ENCODE results near the gene KMT2B. TPM values are rescaled to one million over a fixed set of nuclear protein-coding genes. Genes with fewer than 3 reads are reported as not detected.

Gene KMT2B
- total RNA-seq, 6 experiments from 2014 or later, result 10.5 to 23.1 (median 15.0) TPM

DNA sequence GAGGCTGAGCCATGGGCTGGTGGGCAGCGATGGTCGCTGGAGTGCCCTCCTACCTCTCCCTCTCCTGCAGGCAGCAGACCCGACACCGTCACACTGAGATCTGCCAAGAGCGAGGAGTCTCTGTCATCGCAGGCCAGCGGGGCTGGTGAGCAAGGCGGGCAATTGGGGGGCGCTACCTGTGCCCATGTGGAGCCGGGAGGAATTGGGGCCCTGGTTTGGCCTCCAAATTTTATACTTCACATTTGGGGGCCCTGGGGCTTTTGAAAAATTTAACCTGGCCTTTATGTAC lies 67.5 kb downstream of the KMT2B start:
- no peaks in the 10 kb centered on the region for H3K36me3 ChIP-seq
- intact Hi-C loops (cut with DNase I), result no loop called here
- no CpG with 5 or more reads among the region's 10 CpGs for whole genome bisulfite sequencing (ENCODE audit: insufficient coverage, low coverage, low lambda C conversion rate, missing lambda C conversion rate)
- no peaks in the 10 kb centered on the region for H3K27me3 ChIP-seq
- H3K4me1 ChIP-seq, result no peaks in the 10 kb centered on the region
- DNase-seq (no peak), ATAC-seq (no peak)
- TF ChIP-seq POLR2A (IDR thresholded peaks at IDR 0.05), result no peak
- TF ChIP-seq, protein P1, sequence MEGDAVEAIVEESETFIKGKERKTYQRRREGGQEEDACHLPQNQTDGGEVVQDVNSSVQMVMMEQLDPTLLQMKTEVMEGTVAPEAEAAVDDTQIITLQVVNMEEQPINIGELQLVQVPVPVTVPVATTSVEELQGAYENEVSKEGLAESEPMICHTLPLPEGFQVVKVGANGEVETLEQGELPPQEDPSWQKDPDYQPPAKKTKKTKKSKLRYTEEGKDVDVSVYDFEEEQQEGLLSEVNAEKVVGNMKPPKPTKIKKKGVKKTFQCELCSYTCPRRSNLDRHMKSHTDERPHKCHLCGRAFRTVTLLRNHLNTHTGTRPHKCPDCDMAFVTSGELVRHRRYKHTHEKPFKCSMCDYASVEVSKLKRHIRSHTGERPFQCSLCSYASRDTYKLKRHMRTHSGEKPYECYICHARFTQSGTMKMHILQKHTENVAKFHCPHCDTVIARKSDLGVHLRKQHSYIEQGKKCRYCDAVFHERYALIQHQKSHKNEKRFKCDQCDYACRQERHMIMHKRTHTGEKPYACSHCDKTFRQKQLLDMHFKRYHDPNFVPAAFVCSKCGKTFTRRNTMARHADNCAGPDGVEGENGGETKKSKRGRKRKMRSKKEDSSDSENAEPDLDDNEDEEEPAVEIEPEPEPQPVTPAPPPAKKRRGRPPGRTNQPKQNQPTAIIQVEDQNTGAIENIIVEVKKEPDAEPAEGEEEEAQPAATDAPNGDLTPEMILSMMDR (IDR thresholded peaks at IDR 0.05), result no peak
- no peak overlapping the region for H3K27ac ChIP-seq
- H3K4me3 ChIP-seq, result no peak overlapping the region
- no peaks in the 10 kb centered on the region for H3K9me3 ChIP-seq

DNA sequence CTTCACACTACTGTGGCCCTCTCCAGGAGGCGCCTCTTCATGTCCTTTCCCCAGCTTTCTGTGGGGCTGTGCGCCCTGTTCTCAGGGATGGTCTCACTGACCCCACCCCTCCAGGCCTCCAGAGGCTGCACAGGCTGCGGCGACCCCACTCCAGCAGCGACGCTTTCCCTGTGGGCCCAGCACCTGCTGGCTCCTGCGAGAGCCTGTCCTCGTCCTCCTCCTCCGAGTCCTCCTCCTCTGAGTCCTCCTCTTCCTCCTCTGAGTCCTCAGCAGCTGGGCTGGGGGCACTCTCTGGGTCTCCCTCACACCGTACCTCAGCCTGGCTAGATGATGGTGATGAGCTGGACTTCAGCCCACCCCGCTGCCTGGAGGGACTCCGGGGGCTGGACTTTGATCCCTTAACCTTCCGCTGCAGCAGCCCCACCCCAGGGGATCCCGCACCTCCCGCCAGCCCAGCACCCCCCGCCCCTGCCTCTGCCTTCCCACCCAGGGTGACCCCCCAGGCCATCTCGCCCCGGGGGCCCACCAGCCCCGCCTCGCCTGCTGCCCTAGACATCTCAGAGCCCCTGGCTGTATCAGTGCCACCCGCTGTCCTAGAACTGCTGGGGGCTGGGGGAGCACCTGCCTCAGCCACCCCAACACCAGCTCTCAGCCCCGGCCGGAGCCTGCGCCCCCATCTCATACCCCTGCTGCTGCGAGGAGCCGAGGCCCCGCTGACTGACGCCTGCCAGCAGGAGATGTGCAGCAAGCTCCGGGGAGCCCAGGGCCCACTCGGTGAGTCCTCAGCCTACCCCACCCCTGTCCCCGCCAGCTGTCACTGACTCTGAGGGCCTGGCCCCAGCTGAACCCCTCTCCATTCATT lies 68.7 kb downstream of the KMT2B start:
- DNase-seq (peak in 1 of 3 donors; percentile 43), ATAC-seq (no peak)
- WGBS (ENCODE audit: insufficient coverage, low coverage, low lambda C conversion rate, missing lambda C conversion rate), result 73% methylated on average over 9 of the region's 31 CpGs
- intact Hi-C loops (cut with DNase I), result no loop called here
- no peak for TF ChIP-seq POLR2A (IDR thresholded peaks at IDR 0.05)
- TF ChIP-seq, protein P1 (IDR thresholded peaks at IDR 0.05), result no peak
- H3K27me3 ChIP-seq, result no peaks in the 10 kb centered on the region
- H3K36me3 ChIP-seq, result no peaks in the 10 kb centered on the region
- H3K9me3 ChIP-seq, result no peaks in the 10 kb centered on the region
- H3K4me1 ChIP-seq, result peaks cover 0 to 1% (median 0%) of the 10 kb centered on the region in 4 donors
- no peak overlapping the region for H3K27ac ChIP-seq
- no peak overlapping the region for H3K4me3 ChIP-seq

DNA sequence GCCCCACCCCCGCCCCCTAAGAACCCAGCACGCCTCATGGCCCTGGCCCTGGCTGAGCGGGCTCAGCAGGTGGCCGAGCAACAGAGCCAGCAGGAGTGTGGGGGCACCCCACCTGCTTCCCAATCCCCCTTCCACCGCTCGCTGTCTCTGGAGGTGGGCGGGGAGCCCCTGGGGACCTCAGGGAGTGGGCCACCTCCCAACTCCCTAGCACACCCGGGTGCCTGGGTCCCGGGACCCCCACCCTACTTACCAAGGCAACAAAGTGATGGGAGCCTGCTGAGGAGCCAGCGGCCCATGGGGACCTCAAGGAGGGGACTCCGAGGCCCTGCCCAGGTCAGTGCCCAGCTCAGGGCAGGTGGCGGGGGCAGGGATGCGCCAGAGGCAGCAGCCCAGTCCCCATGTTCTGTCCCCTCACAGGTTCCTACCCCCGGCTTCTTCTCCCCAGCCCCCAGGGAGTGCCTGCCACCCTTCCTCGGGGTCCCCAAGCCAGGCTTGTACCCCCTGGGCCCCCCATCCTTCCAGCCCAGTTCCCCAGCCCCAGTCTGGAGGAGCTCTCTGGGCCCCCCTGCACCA lies 69.5 kb downstream of the KMT2B start:
- intact Hi-C loops (cut with DNase I), result no loop called here
- Histone ChIP-seq H3K27me3 (no peaks in the 10 kb centered on the region), H3K4me1 (peaks cover 0 to 4% (median 0%) of the 10 kb centered on the region in 4 donors), H3K9me3 (no peaks in the 10 kb centered on the region), H3K36me3 (no peaks in the 10 kb centered on the region), H3K27ac (no peak overlapping the region), H3K4me3 (no peak overlapping the region)
- no CpG with 5 or more reads among the region's 15 CpGs for WGBS (ENCODE audit: insufficient coverage, low coverage, low lambda C conversion rate, missing lambda C conversion rate)
- TF ChIP-seq, protein P1 (IDR thresholded peaks at IDR 0.05), result no peak
- TF ChIP-seq POLR2A (IDR thresholded peaks at IDR 0.05), result no peak
- DNase-seq (no peak), ATAC-seq (no peak)

Other genes starting within 250 kb of the KMT2B start
- gene KRTDAP, start 227.5 kb upstream of the KMT2B start, total RNA-seq, result not detected
- gene DMKN, start 204.4 kb upstream of the KMT2B start, total RNA-seq, result 1 to 10 TPM; 1.0 to 4.0 (median 2.0) TPM
- gene SBSN, start 189.7 kb upstream of the KMT2B start, total RNA-seq, result under 1 TPM in 1 of 6 experiments, not detected in 5; 0.24 TPM
- gene GAPDHS, start 184.5 kb upstream of the KMT2B start, total RNA-seq, result not detected
- 10 to 100 TPM; 29.4 to 65.7 (median 36.2) TPM for gene TMEM147, start 172.4 kb upstream of the KMT2B start, total RNA-seq
- under 1 TPM in 1 of 6 experiments, not detected in 5; 0.06 TPM for gene ATP4A, start 154.3 kb upstream of the KMT2B start, total RNA-seq
- gene PMIS2, start 131.8 kb upstream of the KMT2B start, total RNA-seq, result not detected
- gene HAUS5, start 105.3 kb upstream of the KMT2B start, total RNA-seq, result 1 to 10 TPM; 3.7 to 6.1 (median 4.4) TPM
- gene RBM42, start 89.0 kb upstream of the KMT2B start, total RNA-seq, result 10 to 100 TPM; 27.8 to 46.5 (median 31.0) TPM
- 1 to 10 TPM in 1 of 6 experiments, under 1 TPM in 3, not detected in 2; 0.38 to 1.2 (median 0.57) TPM for gene ETV2, start 76.3 kb upstream of the KMT2B start, total RNA-seq
- 100 to 1,000 TPM; 189 to 697 (median 228) TPM for gene COX6B1, start 69.7 kb upstream of the KMT2B start, total RNA-seq
- gene UPK1A, start 51.5 kb upstream of the KMT2B start, total RNA-seq, result under 1 TPM in 1 of 6 experiments, not detected in 5; 0.27 TPM
- gene ZBTB32, start 13.4 kb upstream of the KMT2B start, total RNA-seq, result under 1 TPM in 1 of 6 experiments, not detected in 5; 0.15 TPM
- 10 to 100 TPM; 16.3 to 58.9 (median 29.3) TPM for gene IGFLR1, start 24.4 kb downstream of the KMT2B start, total RNA-seq
- 10 to 100 TPM; 11.3 to 19.9 (median 17.5) TPM for gene U2AF1L4, start 27.4 kb downstream of the KMT2B start, total RNA-seq
- gene PSENEN, start 27.6 kb downstream of the KMT2B start, total RNA-seq, result 10 to 100 TPM; 24.2 to 42.9 (median 35.8) TPM
- 1 to 10 TPM; 3.2 to 8.2 (median 4.9) TPM for gene LIN37, start 30.6 kb downstream of the KMT2B start, total RNA-seq
- gene HSPB6, start 39.0 kb downstream of the KMT2B start, total RNA-seq, result 1 to 10 TPM; 2.6 to 6.0 (median 4.5) TPM
- gene PROSER3, start 40.2 kb downstream of the KMT2B start, total RNA-seq, result 1 to 10 TPM; 3.9 to 5.5 (median 4.7) TPM
- gene ARHGAP33, start 57.6 kb downstream of the KMT2B start, total RNA-seq, result 1 to 10 TPM in 5 of 6 experiments, under 1 TPM in 1; 0.37 to 5.2 (median 3.1) TPM
- 100 to 1,000 TPM in 4 of 6 experiments, 10 to 100 TPM in 2; 60.3 to 281 (median 134) TPM for gene PRODH2, start 94.8 kb downstream of the KMT2B start, total RNA-seq
- not detected for gene NPHS1, start 134.5 kb downstream of the KMT2B start, total RNA-seq
- not detected for gene KIRREL2, start 138.9 kb downstream of the KMT2B start, total RNA-seq
- 1 to 10 TPM in 1 of 6 experiments, under 1 TPM in 2, not detected in 3; 0.27 to 1.5 (median 0.37) TPM for gene APLP1, start 150.6 kb downstream of the KMT2B start, total RNA-seq
- gene NFKBID, start 182.5 kb downstream of the KMT2B start, total RNA-seq, result 1 to 10 TPM; 1.0 to 2.6 (median 1.7) TPM
- gene HCST, start 184.5 kb downstream of the KMT2B start, total RNA-seq, result 1 to 10 TPM in 5 of 6 experiments, not detected in 1; 1.7 to 4.2 (median 2.4) TPM
- gene TYROBP, start 190.3 kb downstream of the KMT2B start, total RNA-seq, result 10 to 100 TPM; 15.6 to 77.8 (median 29.7) TPM
- 1 to 10 TPM; 5.6 to 8.6 (median 7.0) TPM for gene LRFN3, start 218.4 kb downstream of the KMT2B start, total RNA-seq

All from right lobe of liver (tissue), 6 donors.